ELR (cell line): ENCODE data around the gene PKN2.

Experiments used
- DNase-seq: peaks from one replicate; pipeline ENCODE4 v3.0.0-alpha.2; 2015; ENCODE audit warnings: low read depth

Gene PKN2

GRCh38 chr1:88683541-88684481, at the start of gene PKN2:
Gene PKN2, plus strand, starts transcription at chr1:88684273. Its CDS starts 308 bp downstream, at chr1:88684581.
- DNase-seq = peak; percentile 99

DNA sequence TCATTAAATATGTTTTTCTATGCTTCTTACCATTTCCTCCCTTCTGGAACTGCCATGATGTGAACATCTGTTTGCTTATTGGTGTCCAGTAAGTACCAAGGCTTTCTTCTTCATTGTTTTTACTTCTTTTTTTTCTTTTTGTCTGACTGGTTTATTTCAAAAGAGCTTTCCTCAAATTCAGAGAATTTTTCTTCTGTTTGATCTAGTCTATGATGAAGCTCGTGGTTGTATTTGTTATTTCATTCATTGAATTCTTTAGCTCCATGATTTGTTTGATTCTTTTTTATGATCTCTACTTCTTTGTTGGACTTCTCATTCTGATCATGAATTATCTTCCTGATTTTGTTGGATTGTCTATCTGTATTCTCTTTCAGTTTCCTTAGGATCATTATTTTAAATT, 49.5 kb upstream of the PKN2 start:
- no peak for DNase-seq

- no peak for DNase-seq
These were observed 44.0 kb upstream of the PKN2 start for GRCh38 chr1:88640060-88640459.

DNA sequence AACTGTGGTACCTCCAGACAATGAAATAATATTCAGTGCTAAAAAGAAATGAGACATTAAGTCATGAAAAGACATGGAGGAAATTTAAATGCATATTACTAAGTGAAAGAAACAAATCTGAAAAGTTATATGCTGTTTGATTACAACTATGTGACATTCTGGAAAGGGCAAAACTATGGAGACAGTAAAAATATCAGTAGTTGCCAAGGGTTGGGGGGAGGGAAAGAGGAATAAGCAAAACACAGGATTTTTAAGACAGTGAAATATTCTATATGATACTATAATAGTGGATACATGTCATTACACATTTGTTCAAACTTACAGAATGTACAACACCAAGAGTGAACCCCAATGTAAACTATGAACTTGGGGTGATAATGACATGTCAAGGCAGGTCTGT, 38.2 kb upstream of the PKN2 start:
- DNase-seq = no peak

DNA sequence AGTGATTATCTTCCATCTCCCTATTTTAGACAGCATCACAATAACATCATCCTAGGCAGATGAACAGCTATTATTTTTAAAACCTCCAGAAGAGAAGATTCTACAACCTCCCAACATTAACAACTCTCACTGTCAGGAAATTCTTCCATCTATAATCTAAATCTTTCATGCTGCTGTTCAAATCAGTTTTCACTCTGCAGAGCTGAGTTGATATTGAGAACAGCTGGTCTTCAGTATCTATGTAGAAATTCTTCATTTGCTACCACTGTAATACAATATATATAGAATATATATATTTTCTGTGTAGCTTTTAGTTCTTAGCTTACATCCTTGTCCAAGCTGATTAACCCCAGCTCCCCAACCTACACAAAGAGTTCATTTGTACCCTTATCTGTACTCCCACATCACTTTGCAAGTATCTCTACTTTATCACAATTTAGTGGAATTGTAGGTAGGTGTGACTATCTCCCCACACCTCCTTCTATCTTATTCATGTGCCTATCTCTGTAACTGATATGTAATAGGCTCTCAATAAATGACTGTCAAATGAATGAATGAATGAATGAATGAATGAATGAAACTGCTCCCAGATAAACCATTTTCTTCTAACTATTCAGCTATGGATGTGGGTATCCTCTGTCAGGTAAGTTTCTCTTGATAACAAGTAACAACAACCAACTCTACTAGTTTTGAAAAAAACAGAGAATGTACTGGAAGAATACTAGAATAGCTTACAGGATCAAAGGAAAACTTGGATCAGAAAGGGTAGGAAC, 37.4 kb upstream of the PKN2 start:
- no peak for DNase-seq

DNA sequence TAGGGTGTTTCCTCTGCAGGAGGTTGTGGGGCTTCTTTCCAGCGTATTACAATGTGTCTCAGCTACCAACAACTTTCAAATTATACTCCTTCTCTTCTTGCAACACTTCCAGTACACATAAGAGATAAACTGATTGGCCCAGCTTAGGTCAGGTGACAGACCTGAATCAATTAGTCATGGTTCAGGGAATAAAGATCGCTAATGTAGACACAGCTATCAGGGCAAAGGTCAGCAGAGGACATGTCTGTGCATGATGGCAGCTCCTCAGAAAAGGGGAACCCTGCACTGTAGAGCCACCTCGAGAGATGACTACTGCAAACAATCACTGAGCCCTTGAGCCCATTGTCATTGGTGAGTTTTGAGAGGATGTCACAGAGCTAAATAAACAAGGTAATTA, 36.8 kb upstream of the PKN2 start:
- no peak for DNase-seq

GRCh38 chr1:88647749-88648415, 36.2 kb upstream of the PKN2 start:
- DNase-seq = no peak

GRCh38 chr1:88648706-88649105, 35.4 kb upstream of the PKN2 start:
- no peak for DNase-seq

DNA sequence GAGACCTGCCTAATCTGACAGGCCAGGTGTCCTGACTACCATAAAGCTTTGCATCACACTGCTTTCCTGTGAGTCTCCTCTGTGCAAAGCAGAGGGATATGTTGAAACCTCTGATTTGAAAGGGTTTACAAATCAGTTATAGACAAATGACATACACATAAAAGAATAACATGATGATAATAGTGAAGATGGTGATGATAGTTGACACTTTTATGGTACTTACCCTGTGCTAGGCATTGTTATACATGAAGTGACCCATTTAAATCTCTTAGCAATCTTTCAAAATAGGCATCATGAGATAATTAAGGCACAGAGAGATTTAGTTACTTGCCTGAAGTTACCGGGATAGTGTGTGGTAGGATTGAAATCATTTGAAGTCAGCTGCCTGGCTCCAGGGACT, 34.1 kb upstream of the PKN2 start:
- no peak for DNase-seq

DNA sequence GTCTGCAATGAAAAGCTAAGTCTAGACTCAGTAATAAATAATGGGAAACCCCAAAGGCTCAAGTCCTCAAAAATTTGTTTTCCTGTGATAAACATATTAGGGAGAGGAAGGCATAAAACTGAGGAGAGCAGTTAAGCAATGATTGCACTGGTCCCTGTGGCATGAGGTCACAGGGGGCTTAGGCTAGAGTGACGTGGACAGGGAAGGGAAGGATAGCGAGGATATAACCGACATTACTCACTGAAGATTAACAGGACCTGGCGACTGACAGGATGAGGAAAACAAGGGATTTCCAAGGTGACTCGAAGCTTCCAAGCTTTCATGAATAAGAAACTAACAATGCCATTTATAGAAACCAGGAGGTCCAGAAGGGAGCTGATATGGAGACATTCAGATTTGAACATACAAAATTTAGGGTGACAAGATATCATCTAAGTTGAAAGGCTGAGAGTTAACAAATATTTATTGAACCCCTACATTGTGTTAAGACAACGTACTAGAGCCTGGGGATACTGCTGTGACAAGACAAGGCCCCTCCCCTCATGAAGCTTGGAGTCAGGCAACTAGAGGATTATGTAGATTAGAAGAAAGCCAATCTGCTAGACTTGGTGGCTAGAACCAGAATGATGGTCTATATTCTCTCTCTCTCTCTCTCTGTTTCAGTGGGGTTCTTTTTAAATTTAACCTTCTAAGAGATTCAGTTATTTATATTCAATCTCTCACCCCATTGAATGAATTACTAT, 33.2 kb upstream of the PKN2 start:
- DNase-seq = peak; percentile 56

GRCh38 chr1:88655140-88655539, 28.9 kb upstream of the PKN2 start:
- DNase-seq = no peak

GRCh38 chr1:88655685-88656299, 28.3 kb upstream of the PKN2 start:
- DNase-seq = peak; percentile 49

- no peak for DNase-seq
These were observed 25.7 kb upstream of the PKN2 start for GRCh38 chr1:88658419-88658818.

GRCh38 chr1:88659552-88659951, 24.5 kb upstream of the PKN2 start:
- no peak for DNase-seq

- no peak for DNase-seq
These were observed 22.9 kb upstream of the PKN2 start for GRCh38 chr1:88661188-88661587.

DNA sequence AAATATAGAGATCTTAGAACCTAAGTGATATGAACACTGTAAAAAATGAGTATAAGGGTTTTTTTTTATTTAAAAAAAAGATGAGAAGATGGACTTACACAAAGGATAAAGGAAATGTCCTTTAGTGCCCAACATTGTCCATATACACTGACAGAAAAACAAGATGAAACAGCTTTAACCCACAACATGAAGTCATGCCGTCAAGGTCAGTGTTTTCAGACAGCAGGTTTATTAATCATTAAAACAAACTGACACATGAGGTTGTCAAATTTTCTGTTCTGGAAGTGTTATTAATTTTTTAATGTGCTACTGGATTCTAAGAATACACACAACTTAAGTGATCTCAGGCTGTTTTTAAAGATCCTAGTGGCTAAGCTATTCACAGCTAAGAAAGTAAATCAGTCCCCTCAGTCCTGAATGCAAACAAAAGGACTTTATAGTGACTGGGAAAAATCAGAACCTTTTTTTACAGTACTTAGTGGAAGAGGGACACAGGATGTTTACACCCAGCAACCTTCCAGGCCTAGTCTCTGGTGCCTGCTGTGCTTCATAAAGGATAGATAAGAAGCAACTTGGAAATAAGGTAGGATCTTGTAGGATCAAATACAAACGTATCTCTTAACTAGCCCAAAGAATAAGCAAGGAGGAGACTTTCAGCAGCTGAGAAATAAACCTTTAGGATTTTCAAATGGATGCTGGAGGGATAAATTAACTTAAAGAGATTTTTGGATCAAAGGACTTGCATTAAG, 21.9 kb upstream of the PKN2 start:
- no peak for DNase-seq

DNA sequence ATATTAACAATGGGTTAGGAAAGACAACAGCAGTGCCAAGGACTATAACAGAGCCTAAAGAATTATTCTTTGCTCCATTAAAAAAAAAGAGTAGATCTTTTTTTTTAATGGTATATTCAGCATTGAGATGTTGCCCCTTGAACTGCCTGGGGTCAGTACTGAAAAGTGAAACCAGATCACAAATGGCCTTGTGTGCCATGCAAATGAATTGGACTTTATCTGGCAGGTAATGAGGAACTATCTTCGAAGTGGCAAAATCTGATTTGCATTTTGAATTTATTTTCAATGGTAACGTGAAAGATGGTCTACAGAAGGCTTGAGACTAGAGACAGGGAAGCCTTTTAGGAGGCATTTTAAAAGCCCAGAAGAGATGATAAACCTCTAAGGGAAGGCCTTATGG, 21.4 kb upstream of the PKN2 start:
- no peak for DNase-seq

- DNase-seq = no peak
These were observed 15.7 kb upstream of the PKN2 start for GRCh38 chr1:88668405-88668804.

- DNase-seq = no peak
These were observed 13.6 kb upstream of the PKN2 start for GRCh38 chr1:88670462-88670861.

DNA sequence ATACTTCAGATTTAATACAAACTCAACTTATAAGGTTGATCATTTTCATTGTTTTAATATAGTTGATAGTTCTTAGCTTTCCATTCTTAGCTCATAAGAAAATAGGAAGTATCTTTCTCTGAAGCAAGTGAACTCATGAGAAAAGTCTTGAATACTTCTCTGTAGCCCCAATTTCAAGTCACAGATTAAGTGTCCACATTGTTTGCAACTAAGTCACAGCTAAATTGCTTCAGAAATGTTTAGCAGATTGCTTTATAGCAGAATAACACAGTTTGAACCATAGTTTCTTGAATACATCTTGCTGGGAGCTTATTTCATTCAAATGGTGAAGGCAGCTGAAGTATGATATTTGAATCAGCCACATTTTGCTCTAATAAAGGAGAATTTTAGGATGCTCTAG, 10.6 kb upstream of the PKN2 start:
- DNase-seq = no peak

- DNase-seq = no peak
These were observed 5.7 kb upstream of the PKN2 start for GRCh38 chr1:88678405-88678804.
